Measurements from ENCODE around the gene SERPINE3. TPM values are rescaled to one million over a fixed set of nuclear protein-coding genes. Genes with fewer than 3 reads are reported as not detected.

The SERPINE3 gene
- total RNA-seq, 4 donors from 2014 or later, result not detected

- no peak for TF ChIP-seq POLR2AphosphoS5 (IDR thresholded peaks at IDR 0.05)
- no peak for TF ChIP-seq CTCF (IDR thresholded peaks at IDR 0.05)
- no peak for TF ChIP-seq POLR2A (IDR thresholded peaks at IDR 0.05)
- TF ChIP-seq EP300 (IDR thresholded peaks at IDR 0.05; ENCODE audit: low read depth), result no peak
- no peaks in the 10 kb centered on the region for H3K4me1 ChIP-seq
- 80 to 85% methylated on average over 1 to 2 of the region's 2 CpGs for WGBS, 2 donors (ENCODE audit: low coverage in 1 of 2)
- no peaks in the 10 kb centered on the region for H3K36me3 ChIP-seq
- no peak overlapping the region for H3K4me3 ChIP-seq
- no peaks in the 10 kb centered on the region for H3K27me3 ChIP-seq
- no peak for DNase-seq
- in situ Hi-C loops (cut with MboI; ENCODE audit: low pct_ligation_motif_present in 1 of 4, low pct_unique_long_range_greater_than_20kb in 1 of 4, low sequenced_read_pairs in 3 of 4), result no loop called here
- H3K27ac ChIP-seq, result no peak overlapping the region
- no peaks in the 10 kb centered on the region for H3K9me3 ChIP-seq
- intact Hi-C loops (cut with DNase I; ENCODE audit: low total_unique reads), result no loop called here
These were observed 36.4 kb upstream of the SERPINE3 start for GRCh38 chr13:51303063-51303552.

GRCh38 chr13:51303882-51304281 lies 35.6 kb upstream of the SERPINE3 start:
- Histone ChIP-seq H3K27me3 (no peaks in the 10 kb centered on the region), H3K36me3 (no peaks in the 10 kb centered on the region), H3K4me3 (no peak overlapping the region), H3K9me3 (no peaks in the 10 kb centered on the region), H3K27ac (no peak overlapping the region), H3K4me1 (no peaks in the 10 kb centered on the region)
- intact Hi-C loops (cut with DNase I; ENCODE audit: low total_unique reads), result no loop called here
- DNase-seq, result no peak
- TF ChIP-seq EP300 (IDR thresholded peaks at IDR 0.05; ENCODE audit: low read depth), result no peak
- TF ChIP-seq POLR2A (IDR thresholded peaks at IDR 0.05), result no peak
- TF ChIP-seq POLR2AphosphoS5 (IDR thresholded peaks at IDR 0.05), result no peak
- no peak for TF ChIP-seq CTCF (IDR thresholded peaks at IDR 0.05)
- in situ Hi-C loops (cut with MboI; ENCODE audit: low pct_ligation_motif_present in 1 of 4, low pct_unique_long_range_greater_than_20kb in 1 of 4, low sequenced_read_pairs in 3 of 4), result no loop called here

GRCh38 chr13:51305271-51305967 lies 34.1 kb upstream of the SERPINE3 start:
- no peaks in the 10 kb centered on the region for H3K27me3 ChIP-seq
- TF ChIP-seq EP300 (IDR thresholded peaks at IDR 0.05; ENCODE audit: low read depth), result no peak
- TF ChIP-seq CTCF (IDR thresholded peaks at IDR 0.05), result no peak
- no peak for TF ChIP-seq POLR2A (IDR thresholded peaks at IDR 0.05)
- no peak for TF ChIP-seq POLR2AphosphoS5 (IDR thresholded peaks at IDR 0.05)
- intact Hi-C loops (cut with DNase I; ENCODE audit: low total_unique reads) (no loop called here), in situ Hi-C loops (cut with MboI; ENCODE audit: low pct_ligation_motif_present in 1 of 4, low pct_unique_long_range_greater_than_20kb in 1 of 4, low sequenced_read_pairs in 3 of 4) (no loop called here)
- no peaks in the 10 kb centered on the region for H3K9me3 ChIP-seq
- WGBS, 2 donors (ENCODE audit: low coverage in 1 of 2), result 82 to 84% methylated on average over 7 of the region's 7 CpGs
- H3K36me3 ChIP-seq, result no peaks in the 10 kb centered on the region
- H3K4me1 ChIP-seq, result no peaks in the 10 kb centered on the region
- no peak overlapping the region for H3K4me3 ChIP-seq
- no peak overlapping the region for H3K27ac ChIP-seq
- DNase-seq, result no peak

GRCh38 chr13:51308781-51309180 lies 30.7 kb upstream of the SERPINE3 start:
- no peaks in the 10 kb centered on the region for H3K9me3 ChIP-seq
- H3K4me1 ChIP-seq, result no peaks in the 10 kb centered on the region
- in situ Hi-C loops (cut with MboI; ENCODE audit: low pct_ligation_motif_present in 1 of 4, low pct_unique_long_range_greater_than_20kb in 1 of 4, low sequenced_read_pairs in 3 of 4), result no loop called here
- intact Hi-C loops (cut with DNase I; ENCODE audit: low total_unique reads), result no loop called here
- DNase-seq, result no peak
- WGBS, 2 donors (ENCODE audit: low coverage in 1 of 2), result 70 to 100% methylated on average over 1 to 6 of the region's 6 CpGs
- no peaks in the 10 kb centered on the region for H3K27me3 ChIP-seq
- TF ChIP-seq CTCF (IDR thresholded peaks at IDR 0.05), result no peak
- no peaks in the 10 kb centered on the region for H3K36me3 ChIP-seq
- H3K27ac ChIP-seq, result no peak overlapping the region
- H3K4me3 ChIP-seq, result no peak overlapping the region

Measured in transverse colon (tissue), 4 donors.